ENCODE results near the gene NACC2.

GRCh38 chr9:136055715-136056545 is 39.2 kb downstream of the NACC2 start:
- no peak for TF ChIP-seq POLR2A (IDR thresholded peaks at IDR 0.05; ENCODE audit: low read length)
- no peak for TF ChIP-seq GATA1 (IDR thresholded peaks at IDR 0.05; ENCODE audit: low read depth, low read length)

All from erythroblast (primary cell).